Esophagus squamous epithelium (tissue), 5 donors: ENCODE results near the gene MICU2. TPM values are rescaled to one million over a fixed set of nuclear protein-coding genes. Genes with fewer than 3 reads are reported as not detected.
A peak's percentile ranks its signal among the peaks of the same experiment; 100 is the strongest.

Experiments
- DNase-seq: peaks from one replicate; lab custom pipeline; 2025; lab: John Stamatoyannopoulos, UW
- H3K27ac ChIP-seq, 4 donors: fragments of 200-600 bp; sonication (generic); one replicate each; pipeline ENCODE4 v1.5.1; 2016 to 2019; ENCODE audit warnings: mild to moderate bottlenecking in 1 of 4
- H3K27me3 ChIP-seq, 4 donors: fragments of 200-600 bp; sonication (generic); 1 replicate in 3 of 4; 2 replicates in 1 of 4; pipeline versions ENCODE4 v1.5.1 to v1.6.0; 2017 to 2021; ENCODE audit warnings: antibody characterized with exemption in 1 of 4
- H3K36me3 ChIP-seq, 3 donors: fragments of 200-600 bp; sonication (generic); one replicate each; pipeline ENCODE4 v1.5.1; 2016 to 2019
- H3K4me1 ChIP-seq, 3 donors: fragments of 200-600 bp; sonication (generic); one replicate each; pipeline ENCODE4 v1.5.1; 2017 to 2019
- H3K4me3 ChIP-seq, 4 donors: fragments of 200-600 bp; sonication (generic); 1 replicate in 3 of 4; 2 replicates in 1 of 4; pipeline ENCODE4 v1.5.1; 2016 to 2019; ENCODE audit warnings: mild to moderate bottlenecking in 2 of 4, moderate library complexity in 1 of 4
- H3K9me3 ChIP-seq, 3 donors: fragments of 200-600 bp; sonication (generic); one replicate each; pipeline ENCODE4 v1.5.1; 2016 to 2019
- POLR2A ChIP-seq, 4 donors: fragments of 450-650 bp; IDR thresholded peaks; one replicate each; pipeline ENCODE4 v1.6.1; 2017; ENCODE audit warnings: antibody characterized with exemption in 4 of 4, mild to moderate bottlenecking in 4 of 4, moderate library complexity in 3 of 4
- WGBS, 2 donors: methylation state at CpG; one replicate each; pipeline ENCODE4 v1.1.5; 2018; 5-methylcytosine and 5-hydroxymethylcytosine counted together
- intact Hi-C: fragments of 100-400 bp; cut with DNase I; formaldehyde crosslinking; loops from one replicate; pipeline ENCODE4 v1.15.0; 2022
- small RNA-seq, 4 donors: library from RNA; depleted of rRNA; stranded (forward); fragments of <200 nt; gene quantifications; one replicate each; pipeline ENCODE3, GENCODE V24; 2016
- total RNA-seq, 4 donors: library from RNA; depleted of rRNA; stranded (reverse); fragments of >200 nt; gene quantifications; one replicate each; pipeline ENCODE4 v1.1.0, GENCODE V29; 2016
- TF ChIP-seq, protein P1 (sequence below), 6 experiments: fragments of 450-650 bp in 4 of 6; fragments of 200-600 bp in 2 of 6; sonication (generic) in 2 of 6; IDR thresholded peaks; one replicate each; pipeline ENCODE4 v1.5.1; 2016 to 2019; ENCODE audit warnings: antibody characterized with exemption in 6 of 6, mild to moderate bottlenecking in 4 of 6, moderate library complexity in 4 of 6
- donor health status: DM: yes; HTN: yes; CAD: no.

MICU2 gene
- total RNA-seq, 4 donors from 2014 or later, result 48.4 to 61.6 (median 51.9) TPM

DNA sequence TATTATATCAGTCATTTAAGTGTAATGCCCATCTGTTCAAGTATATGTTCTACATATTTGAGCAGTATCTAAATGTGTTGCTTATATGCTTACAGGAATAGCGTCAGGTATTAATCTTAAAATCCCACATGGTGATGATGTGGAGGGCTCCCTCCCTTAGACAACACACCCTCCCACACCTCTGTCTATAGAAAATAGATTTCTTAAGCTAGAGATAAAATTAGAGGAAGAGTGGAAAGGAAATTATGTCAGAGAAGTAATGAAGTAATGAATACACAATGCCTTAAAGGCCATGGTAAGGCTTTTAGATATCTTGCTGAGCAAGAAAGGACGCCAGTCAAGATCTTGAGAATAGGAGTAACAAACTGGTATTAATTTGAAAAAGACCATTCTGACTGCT, 157.3 kb downstream of the MICU2 start:
- Histone ChIP-seq H3K4me3 (no peak overlapping the region), H3K9me3 (no peaks in the 10 kb centered on the region), H3K27me3 (no peaks in the 10 kb centered on the region), H3K4me1 (peaks cover 0 to 24% (median 0%) of the 10 kb centered on the region in 3 donors), H3K36me3 (no peaks in the 10 kb centered on the region), H3K27ac (peak overlapping the region in 1 of 4 donors; percentile 32)
- no peak for DNase-seq
- TF ChIP-seq, protein P1, sequence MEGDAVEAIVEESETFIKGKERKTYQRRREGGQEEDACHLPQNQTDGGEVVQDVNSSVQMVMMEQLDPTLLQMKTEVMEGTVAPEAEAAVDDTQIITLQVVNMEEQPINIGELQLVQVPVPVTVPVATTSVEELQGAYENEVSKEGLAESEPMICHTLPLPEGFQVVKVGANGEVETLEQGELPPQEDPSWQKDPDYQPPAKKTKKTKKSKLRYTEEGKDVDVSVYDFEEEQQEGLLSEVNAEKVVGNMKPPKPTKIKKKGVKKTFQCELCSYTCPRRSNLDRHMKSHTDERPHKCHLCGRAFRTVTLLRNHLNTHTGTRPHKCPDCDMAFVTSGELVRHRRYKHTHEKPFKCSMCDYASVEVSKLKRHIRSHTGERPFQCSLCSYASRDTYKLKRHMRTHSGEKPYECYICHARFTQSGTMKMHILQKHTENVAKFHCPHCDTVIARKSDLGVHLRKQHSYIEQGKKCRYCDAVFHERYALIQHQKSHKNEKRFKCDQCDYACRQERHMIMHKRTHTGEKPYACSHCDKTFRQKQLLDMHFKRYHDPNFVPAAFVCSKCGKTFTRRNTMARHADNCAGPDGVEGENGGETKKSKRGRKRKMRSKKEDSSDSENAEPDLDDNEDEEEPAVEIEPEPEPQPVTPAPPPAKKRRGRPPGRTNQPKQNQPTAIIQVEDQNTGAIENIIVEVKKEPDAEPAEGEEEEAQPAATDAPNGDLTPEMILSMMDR (IDR thresholded peaks at IDR 0.05), result no peak
- TF ChIP-seq POLR2A (IDR thresholded peaks at IDR 0.05), result no peak
- intact Hi-C loops, result no loop called here
- WGBS, 2 donors, result 70 to 72% methylated on average over 2 of the region's 2 CpGs

DNA sequence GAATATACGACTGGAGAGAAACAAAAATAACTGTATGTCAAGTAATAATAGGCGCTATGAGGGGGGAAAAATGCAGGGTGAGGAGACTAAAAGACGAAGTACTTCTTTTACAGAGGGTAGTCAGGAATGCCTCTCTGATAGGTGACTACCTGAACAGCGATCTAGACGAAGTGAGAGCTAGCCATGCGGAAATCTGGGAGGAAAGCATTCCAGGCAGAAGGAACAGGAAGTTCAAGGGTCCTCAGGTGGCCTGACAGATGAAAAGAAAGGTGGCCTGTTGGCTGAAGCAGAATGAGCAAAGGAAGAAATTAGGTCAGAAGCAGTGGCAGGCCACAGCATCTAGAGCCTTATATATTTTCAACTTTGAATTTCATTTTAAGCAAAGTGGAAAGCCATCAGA, 158.2 kb downstream of the MICU2 start:
- 79 to 88% methylated on average over 6 of the region's 6 CpGs for WGBS, 2 donors
- Histone ChIP-seq H3K27me3 (no peaks in the 10 kb centered on the region), H3K9me3 (no peaks in the 10 kb centered on the region), H3K36me3 (no peaks in the 10 kb centered on the region), H3K4me1 (peaks cover 0 to 24% (median 0%) of the 10 kb centered on the region in 3 donors), H3K27ac (no peak overlapping the region), H3K4me3 (no peak overlapping the region)
- TF ChIP-seq POLR2A (IDR thresholded peaks at IDR 0.05), result no peak
- TF ChIP-seq, protein P1 (IDR thresholded peaks at IDR 0.05), result no peak
- no peak for DNase-seq
- intact Hi-C loops, result no loop called here

DNA sequence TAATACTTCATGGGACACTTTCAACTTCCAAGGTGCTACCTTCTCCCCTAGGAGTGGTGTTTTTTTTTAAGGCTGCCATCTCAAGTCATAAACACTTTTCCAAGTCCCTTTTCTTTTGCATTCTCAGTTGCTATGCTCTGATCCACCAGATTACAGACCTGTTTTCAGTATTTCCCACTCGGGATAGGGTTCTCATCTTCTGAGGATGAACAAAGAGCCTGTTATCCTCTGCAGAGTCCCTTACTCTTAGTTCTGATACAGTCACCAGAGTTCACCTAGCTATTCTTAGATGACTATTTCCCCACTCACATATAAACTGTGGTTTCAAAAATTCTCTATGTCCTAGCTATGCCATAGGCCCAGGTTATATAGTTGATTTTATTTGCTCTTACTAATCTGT, 160.8 kb downstream of the MICU2 start:
- Histone ChIP-seq H3K4me1 (peaks cover 0 to 24% (median 0%) of the 10 kb centered on the region in 3 donors), H3K4me3 (no peak overlapping the region), H3K9me3 (peaks cover 0 to 6% (median 0%) of the 10 kb centered on the region in 3 donors), H3K27me3 (no peaks in the 10 kb centered on the region), H3K27ac (no peak overlapping the region), H3K36me3 (no peaks in the 10 kb centered on the region)
- TF ChIP-seq POLR2A (IDR thresholded peaks at IDR 0.05), result no peak
- TF ChIP-seq, protein P1 (IDR thresholded peaks at IDR 0.05), result no peak
- intact Hi-C loops, result no loop called here
- no peak for DNase-seq
- WGBS, 2 donors, result 80 to 81% methylated on average over 1 of the region's 1 CpG

Small RNAs within 50 kb of the gene (small RNA-seq; reads per million reads assigned to genes)
- 0 reads per million in 4 donors for gene RNU6-59P

Other genes starting within 250 kb of the MICU2 start
- 10 to 100 TPM; 64.0 to 83.9 (median 74.9) TPM for gene ZDHHC20, start 144.9 kb downstream of the MICU2 start, total RNA-seq
- under 1 TPM in 1 of 4 donors, not detected in 3; 0.76 TPM for gene FGF9, start 66.9 kb upstream of the MICU2 start, total RNA-seq